ENCODE results near the gene TMEM26.

DNA sequence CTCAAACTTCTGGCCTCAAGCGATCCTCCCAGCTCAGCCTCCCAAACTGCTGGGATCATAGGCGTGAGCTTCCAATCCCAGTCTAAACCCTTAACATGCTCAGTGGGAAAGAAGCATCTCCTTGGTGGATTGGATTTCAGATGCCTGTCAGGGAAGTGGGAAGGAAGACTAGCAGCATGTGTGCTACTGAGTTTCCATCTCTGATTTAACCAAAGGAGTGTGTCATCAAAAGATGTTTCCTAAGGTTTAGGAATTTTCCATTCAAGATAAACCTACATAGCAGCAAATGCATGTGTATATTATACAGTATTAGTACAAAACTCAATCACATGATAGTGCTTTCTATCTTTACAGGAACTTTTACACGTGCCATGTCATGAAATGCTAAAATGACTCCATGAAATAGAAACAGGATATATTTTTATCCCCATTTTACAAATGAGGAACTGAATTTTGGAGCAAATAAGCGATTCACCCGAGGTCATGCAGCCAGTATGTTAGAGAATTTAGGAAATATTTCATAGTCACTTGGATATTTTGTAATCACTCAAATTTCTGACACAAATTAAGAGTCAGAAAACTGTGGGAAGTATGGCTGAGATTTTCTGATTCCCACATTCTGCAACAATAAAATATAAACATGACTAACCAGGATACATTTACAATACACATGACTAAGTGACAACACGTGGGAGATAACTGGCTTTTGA, 11.4 kb upstream of the TMEM26 start:
- TF ChIP-seq, protein P1, sequence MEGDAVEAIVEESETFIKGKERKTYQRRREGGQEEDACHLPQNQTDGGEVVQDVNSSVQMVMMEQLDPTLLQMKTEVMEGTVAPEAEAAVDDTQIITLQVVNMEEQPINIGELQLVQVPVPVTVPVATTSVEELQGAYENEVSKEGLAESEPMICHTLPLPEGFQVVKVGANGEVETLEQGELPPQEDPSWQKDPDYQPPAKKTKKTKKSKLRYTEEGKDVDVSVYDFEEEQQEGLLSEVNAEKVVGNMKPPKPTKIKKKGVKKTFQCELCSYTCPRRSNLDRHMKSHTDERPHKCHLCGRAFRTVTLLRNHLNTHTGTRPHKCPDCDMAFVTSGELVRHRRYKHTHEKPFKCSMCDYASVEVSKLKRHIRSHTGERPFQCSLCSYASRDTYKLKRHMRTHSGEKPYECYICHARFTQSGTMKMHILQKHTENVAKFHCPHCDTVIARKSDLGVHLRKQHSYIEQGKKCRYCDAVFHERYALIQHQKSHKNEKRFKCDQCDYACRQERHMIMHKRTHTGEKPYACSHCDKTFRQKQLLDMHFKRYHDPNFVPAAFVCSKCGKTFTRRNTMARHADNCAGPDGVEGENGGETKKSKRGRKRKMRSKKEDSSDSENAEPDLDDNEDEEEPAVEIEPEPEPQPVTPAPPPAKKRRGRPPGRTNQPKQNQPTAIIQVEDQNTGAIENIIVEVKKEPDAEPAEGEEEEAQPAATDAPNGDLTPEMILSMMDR (IDR thresholded peaks at IDR 0.05) = no peak
- TF ChIP-seq POLR2A (IDR thresholded peaks at IDR 0.05) = no peak

All from heart left ventricle (tissue), 13 donors.